NCI-H2081 treated with DMSO at 0.1 percent for 48 hours (cell line): ENCODE data around the gene ZNF669.

ENCODE experiments used
- DNase-seq: peaks from one replicate; lab custom pipeline; 2025; lab: John Stamatoyannopoulos, UW

Gene ZNF669

GRCh38 chr1:247060771-247061170, 43.4 kb downstream of the ZNF669 start:
- no peak for DNase-seq

GRCh38 chr1:247056071-247056470, 48.1 kb downstream of the ZNF669 start:
- no peak for DNase-seq

DNA sequence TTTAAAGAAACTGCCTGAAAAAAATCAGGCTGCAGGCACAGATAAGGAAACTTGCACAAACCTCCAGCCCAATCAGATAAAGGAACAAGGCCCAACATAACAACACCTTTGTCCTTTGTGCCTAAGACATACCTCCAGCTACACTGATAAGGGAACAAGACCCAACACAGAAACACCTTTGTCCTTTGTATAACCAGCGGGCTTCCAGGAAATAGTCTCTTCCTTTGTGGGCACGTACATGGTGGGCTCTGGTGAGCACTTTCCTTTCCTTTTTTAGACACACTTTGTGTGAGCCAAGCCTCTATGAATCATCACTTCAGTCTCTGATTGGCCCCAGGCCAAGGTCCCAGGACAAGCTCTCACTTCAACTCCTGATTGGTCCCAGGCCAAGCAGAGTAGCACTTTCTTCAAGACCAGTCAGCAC, 49.2 kb downstream of the ZNF669 start:
- DNase-seq, result no peak
